ENCODE measurements around the gene BRSK1.

BRSK1 gene

DNA sequence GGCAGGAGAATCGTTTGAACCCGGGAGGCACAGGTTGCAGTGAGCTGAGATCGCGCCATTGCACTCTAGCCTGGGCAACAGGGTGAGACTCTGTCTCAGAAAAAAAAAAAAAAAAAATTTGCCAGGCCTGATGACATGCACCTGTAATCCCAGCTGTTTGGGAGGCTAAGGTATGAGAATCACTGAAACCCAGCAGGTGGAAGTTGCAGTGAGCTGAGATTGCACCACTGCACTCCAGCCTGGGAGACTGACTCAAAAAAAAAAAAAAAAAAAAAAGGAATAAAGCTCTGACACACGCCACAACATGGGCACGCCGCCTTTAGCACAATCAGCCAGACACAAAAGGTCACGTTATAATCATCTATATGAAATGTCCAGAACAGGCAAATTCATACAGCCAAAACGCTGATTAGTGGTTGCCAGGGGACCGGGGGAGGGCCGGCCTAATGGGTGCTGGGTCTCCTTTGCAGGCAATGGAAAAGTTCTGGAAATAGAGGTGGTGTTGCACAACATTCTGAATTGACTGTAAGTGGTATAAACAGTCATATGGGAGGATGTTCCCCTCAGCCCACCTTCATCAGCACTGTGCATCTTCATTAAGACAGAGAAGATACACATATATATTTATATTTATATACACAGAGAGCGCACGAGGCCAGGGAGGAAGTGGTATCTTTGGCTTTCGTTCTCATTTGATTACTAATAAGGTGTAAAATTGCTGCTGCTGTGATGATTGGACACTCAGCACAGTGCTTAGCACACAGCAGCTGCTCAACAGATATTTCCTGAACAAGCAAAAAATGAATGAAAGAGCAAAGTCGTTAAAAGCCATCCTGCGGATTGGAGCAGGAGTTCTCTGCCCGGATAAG is 7.7 kb upstream of the BRSK1 start:
- no peak for DNase-seq

DNA sequence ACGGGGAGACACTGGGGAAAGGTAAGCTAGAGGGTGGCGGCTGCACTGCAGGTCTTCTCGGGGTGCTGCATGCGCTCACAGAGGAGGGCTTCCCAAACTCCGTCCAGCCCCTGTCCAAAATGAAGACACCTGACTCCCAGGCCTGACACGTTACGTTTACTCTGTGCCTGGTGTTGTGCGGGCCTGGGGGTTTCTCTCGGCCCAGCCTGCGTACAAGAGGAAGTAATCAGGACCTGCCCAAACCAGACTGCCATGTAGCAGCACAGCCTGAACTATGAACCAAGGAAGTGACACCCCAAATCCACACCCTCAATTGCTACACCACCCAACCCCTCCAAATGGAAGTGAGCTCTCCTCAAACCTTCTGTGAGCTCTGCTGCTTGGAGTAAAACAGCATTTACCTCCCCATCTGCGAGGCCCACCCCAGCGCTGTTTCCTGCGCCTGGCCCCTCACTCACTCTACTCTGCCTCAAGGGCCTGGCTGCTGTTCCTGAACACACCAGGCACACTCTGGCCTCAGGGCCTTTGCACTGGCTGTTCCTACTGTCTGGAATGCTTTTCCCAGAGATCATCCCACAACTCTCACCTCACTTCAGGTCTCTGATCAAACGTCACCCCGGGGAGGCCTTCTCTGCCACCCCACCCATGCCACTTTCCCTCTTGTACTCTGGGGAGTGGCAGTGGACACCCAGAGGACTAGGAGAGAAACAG is 6.9 kb upstream of the BRSK1 start:
- no peak for DNase-seq

DNA sequence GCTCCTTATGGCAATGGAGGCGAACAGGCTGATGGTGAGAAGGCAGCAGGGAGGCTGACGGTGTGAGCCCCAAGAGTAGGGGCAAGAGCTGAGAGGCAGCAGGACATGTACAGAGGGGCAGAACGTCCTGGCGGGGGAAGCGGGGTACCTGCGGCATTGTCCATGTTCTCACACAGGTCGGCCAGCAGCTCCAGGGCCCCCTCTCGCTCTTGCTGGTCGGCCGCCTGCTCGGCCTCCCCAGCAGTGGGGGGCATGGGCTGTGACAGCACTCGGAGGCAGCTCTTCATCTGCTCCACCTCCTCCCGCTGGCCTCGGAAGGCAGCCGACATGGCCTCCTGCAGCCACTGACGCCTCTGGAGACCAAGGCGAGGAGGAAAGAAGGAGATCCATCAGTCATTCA is 6.3 kb upstream of the BRSK1 start:
- no peak for DNase-seq

DNA sequence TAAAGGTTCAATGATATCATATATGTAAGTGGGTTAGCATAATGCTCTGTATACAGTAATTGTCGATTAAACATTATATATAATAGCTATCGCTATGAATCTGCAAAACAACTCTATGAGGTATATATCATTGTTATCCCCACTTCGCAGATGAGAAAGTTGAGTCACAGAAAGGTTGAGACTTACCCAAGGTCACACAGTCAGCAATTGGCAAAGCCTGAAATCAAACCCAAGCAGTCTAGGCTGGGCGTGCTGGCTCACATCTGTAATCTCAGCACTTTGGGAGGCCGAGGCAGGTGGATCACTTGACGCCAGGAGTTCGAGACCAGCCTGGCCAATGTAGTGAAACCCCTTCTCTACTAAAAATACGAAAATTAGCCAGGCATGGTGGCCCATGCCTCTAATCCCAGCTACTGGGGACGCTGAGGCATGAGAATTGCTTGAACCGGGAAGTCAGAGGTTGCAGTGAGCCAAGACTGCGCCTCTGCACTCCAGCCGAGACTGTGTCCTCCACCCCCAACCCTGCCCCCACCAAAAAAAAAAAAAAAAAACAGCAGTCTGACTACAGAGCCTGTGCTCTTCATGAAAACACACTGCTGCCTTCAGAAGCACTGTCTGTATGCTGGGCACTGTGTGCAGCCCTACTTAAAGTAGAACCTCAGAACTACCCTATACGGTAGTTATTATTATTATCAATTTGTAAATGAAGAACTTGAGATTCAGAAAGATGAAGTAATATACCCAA is 5.2 kb upstream of the BRSK1 start:
- DNase-seq = no peak

DNA sequence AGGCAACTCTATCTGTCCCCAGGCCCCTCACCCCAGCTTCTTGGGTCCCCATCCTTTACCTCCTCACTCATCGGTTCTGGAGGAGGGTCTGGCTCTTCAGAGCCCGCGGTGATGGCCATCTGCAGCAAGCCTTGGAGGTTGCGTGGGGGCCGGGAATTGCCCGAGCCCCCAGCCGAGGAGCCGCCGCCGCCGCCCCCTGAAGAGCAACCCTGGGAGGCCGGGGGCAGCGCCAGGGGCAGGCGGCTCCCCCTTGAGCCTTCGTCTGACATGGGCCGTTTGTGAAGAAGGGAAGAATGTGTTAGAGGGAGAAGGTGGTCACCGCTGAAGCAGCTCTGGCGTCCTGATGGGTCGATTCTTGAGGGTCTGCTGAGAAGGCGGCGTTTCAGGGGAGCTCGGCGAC is 4.5 kb upstream of the BRSK1 start:
- no peak for DNase-seq

GRCh38 chr19:55279770-55280643 is 3.8 kb upstream of the BRSK1 start, which contains the start of gene HSPBP1:
HSPBP1 (minus strand) TSS chr19:55280110; CDS start chr19:55279608, 502 bp downstream.
- DNase-seq = peak; percentile 94

- DNase-seq = no peak
Measured at GRCh38 chr19:55284405-55285058, 735 bp downstream of the BRSK1 start.

- no peak for DNase-seq
Measured at GRCh38 chr19:55285229-55285890, 1.6 kb downstream of the BRSK1 start.

DNA sequence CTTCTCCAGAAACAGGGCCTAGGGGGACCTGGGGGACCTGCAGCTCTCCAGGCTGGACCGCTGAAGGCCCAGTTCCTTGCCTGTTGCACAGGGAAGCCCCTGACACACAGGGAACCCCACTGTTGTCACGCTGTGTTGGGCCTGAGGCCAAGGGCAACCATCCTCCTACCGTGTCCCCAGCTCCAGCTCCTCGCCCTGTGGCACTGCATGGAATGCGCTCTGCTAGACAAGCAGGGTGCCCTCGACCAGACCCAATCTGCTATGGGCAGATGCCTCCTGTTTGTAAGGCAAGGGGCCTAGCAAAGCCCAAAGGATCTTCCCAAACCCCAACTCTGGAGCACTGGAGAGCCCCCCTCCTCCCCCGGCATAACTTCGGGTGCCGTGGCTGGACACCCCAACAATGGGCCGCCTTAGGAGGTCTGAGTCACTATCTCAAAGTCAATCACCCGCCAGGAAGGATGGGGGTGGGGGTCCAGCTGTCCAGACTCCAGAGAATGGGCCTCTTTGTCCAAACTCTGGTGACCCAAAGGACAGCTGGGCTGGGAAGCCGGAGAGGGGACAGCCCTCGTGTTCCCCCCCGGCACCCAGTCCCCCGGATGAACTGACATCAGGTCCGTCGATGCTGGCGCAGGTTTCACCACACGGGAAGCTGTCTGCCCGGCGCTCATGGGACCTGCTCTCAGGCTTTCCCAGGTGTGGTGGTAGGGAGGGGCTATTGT is 3.7 kb downstream of the BRSK1 start:
- no peak for DNase-seq

DNA sequence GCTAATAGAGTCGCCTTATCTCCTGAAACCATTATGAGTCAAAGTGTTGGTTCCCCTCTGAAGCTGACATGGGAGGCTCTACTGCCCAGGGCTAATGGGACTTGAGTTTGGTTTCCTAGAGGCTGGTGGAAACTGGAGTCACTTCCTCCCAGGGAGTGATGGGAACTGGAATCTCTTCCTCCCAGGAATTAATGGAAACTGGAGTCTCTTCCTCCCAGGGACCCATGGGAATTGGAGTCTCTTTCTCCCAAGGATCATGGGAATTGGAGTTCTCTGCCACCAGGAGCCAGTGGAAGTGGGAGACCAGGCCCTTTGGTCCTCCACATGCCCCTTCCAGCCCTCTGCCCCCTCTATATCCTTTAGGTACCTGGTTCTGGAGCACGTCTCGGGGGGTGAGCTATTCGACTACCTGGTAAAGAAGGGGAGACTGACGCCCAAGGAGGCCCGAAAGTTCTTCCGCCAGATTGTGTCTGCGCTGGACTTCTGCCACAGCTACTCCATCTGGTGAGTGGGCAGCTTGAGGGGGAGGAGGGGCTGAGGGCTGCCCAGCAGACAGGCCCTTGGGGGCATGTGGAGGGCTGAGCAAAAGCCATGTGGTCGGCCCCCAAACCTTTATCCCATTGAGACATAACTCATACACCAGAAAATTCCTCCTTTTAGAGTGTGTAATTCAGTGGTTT is 5.5 kb downstream of the BRSK1 start:
- DNase-seq = no peak

DNA sequence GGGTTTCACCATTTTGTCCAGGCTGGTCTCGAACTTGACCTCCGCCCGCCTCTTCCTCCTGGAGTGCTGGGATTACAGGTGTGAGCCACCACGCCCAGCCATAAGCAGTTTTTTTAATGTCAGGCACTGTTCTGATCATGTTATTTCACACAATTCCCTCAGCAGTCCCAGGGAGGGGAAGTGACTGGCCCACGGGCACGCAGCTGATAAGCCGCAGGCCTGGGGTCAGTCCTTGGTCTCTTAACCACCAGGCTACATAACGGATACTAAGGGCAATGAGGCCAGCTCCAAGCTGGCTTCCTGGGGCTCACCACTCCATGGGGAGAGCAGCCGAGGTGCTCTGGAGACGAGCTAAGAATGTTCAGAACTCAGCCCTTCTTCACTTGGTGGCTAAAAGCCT is 13.5 kb downstream of the BRSK1 start:
- DNase-seq = no peak

DNA sequence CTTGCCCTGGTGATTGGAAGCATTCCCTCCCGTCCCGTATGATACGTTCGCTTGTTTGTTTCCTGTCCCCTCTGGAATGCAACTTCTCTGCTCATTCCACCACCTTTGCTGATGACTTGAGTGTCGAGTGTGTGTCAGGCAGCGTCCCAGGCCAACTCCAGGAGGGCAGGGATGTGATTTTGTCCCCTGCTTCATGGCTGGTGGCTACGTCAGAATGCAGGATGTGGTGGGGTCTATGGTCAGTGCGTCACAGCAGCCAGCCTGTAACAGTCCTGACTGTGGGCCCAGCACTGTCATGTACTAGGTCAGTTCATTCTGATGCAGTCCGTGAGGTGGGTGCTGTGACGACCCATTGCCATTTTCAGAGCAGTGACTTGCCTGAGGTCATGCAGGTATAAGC is 16.2 kb downstream of the BRSK1 start:
- DNase-seq = no peak

DNA sequence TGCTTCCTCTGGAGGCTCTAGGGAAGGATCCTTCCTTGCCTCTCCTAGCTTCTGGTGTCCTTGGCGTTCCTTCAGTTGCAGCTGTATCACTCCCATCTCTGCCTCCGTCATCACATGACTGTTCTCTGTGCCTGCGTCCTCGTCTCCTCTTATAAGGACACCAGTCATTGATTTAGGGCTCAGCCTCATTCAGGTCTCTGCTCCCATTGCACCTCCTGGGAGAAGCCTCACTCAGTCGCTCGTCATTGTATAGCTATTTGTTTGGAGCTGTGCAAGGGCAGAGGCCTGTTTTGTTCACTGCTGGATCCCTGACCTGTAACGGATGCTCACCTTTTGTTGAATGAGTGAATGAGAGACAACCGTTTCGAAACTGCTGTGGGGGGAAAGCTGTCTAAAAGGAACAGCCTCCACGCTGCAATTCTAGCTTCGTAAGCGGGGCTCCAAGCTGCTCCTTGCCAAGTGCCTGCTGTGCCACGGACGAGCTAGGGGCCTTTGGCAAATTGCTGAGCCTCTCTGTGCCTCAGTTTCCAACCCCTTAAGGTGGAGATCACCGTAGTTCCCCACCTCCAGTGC is 17.2 kb downstream of the BRSK1 start:
- no peak for DNase-seq

DNA sequence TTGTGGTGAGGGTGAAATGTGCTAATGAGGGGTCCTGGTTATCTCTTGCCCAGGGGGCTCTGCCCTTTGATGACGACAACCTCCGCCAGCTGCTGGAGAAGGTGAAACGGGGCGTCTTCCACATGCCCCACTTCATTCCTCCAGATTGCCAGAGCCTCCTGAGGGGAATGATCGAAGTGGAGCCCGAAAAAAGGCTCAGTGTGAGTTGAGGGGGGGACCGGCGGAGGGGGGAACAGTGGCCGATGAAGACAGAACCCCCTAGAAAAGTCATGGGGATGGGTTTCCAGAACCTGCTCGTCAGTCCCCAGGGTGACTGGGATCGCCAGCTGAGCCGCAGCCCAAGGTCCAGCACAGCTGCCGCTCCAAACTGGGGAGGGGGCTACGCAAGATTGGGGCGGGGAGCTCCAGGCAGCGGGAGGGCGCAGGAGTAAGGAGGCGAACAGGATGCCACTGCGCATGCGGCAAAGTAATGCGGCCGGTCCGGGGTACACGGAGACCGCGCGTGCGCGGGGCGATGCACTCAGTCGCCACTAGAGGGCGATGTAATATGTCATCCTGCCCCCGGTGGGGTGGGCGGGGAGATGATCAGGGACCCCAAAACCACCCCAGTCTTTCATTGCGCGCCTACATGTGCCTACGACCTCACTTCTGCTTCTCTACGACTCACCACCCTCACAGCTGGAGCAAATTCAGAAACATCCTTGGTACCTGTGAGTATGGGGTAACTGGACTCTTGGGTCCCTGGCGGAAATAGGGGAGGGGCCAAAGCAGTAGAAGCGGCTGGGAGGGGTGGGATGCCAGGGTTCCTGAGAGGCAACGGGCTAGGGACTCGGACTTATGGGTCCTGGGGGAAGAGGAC is 17.9 kb downstream of the BRSK1 start:
- DNase-seq = peak; percentile 93

- no peak for DNase-seq
Measured at GRCh38 chr19:55302318-55302703, 18.5 kb downstream of the BRSK1 start.

DNA sequence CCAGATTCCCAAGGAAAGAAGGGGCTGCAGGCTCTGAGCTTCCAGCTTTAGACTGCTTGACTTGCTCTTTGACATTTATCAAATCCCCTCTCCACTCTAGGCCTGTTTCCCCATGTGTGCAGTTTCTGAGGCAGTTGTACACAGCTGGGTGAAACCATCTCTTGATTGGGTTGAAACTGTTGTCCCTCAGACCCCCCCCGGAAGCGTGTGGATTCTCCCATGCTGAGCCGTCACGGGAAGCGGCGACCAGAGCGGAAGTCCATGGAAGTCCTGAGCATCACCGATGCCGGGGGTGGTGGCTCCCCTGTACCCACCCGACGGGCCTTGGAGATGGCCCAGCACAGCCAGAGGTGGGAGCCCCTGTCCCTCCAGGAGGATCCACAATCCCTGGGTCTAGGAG is 19.7 kb downstream of the BRSK1 start:
- no peak for DNase-seq

DNA sequence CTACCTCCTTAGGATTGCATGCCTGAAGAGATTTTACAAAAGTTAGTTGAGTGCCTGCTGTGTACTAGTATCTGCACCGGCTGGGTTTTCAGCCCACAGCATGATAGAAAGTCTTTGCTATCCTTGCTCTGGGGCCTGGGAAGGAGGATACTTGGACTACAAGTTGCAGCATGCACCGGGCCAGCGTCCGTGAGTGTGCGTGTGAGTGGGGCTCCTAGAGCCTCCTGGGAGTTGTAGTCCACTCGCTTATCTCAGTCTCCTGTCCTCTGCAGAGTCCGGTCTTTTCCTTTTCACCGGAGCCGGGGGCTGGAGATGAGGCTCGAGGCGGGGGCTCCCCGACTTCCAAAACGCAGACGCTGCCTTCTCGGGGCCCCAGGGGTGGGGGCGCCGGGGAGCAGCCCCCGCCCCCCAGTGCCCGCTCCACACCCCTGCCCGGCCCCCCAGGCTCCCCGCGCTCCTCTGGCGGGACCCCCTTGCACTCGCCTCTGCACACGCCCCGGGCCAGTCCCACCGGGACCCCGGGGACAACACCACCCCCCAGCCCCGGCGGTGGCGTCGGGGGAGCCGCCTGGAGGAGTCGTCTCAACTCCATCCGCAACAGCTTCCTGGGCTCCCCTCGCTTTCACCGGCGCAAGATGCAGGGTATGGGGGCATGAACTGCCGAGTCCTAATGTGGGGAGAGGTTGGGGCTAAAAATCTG is 20.6 kb downstream of the BRSK1 start:
- no peak for DNase-seq

DNA sequence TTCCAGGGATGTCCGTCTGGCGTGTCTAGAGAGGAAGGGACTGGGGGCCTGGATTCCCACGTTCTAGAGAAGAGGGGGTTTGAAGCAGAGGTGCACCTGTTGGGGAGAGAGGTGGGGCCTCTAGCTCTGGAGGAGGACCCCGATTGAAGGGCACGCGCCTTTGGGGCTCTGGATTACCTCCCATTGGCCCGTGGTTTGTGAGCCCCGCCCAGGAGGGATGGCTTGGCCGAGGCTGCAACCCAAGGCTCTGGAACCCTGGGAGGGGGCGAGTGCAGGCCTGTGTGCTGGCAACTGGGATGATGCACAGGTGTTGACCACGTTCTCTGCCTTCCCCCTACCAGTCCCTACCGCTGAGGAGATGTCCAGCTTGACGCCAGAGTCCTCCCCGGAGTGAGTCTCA is 21.2 kb downstream of the BRSK1 start:
- no peak for DNase-seq

Data from KG1 (cell line).